IPS DF 4.7 (cell line): ENCODE data around the gene GDA.
"Not testable (repeated sequence)": the region's sequence is repeated elsewhere in the genome, so short reads cannot be mapped to it uniquely, and the experiment has no call there.

Source experiments
- DNase-seq: peaks from one replicate; pipeline ENCODE4 v3.0.0-alpha.2; 2013; ENCODE audit warnings: low spot score; ENCODE audit errors: extremely low read depth

GDA gene

GRCh38 chr9:72205513-72205912 is 56.3 kb downstream of the GDA start:
- no peak for DNase-seq

DNA sequence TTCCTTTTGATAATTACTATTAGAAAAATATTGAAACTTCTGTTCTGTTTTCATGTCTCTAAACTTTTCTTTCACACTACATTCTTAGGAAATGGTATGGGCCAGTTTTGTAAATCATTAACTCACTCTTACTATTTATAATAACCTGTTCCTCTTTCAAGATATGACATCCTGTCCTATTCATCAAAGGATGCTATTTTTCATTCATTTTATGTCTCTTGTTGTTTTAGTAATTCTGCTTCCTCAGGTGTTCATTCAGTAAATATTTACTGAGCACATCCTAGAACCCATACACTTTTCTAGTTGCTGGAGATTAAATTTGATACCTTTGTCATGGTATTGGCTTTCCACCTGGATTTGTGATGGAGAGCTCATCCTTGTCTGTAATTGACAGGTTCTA is 58.0 kb downstream of the GDA start:
- DNase-seq = no peak

DNA sequence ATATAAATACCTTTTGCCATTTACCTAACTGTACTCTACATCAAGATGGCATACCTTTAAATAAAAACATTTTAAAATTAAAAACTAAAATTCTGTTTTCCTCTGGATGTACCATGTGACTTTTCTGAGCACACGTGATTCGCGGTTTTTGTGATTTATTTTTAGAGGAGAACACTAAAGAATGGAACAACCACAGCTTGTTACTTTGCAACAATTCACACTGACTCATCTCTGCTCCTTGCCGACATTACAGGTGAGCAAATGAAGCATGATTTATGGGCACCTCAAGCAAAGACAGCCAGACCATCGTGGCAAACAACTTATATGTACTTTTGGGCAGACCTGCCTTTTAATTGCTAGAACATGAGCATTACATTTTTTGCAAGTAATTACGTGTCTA is 61.3 kb downstream of the GDA start:
- no peak for DNase-seq

DNA sequence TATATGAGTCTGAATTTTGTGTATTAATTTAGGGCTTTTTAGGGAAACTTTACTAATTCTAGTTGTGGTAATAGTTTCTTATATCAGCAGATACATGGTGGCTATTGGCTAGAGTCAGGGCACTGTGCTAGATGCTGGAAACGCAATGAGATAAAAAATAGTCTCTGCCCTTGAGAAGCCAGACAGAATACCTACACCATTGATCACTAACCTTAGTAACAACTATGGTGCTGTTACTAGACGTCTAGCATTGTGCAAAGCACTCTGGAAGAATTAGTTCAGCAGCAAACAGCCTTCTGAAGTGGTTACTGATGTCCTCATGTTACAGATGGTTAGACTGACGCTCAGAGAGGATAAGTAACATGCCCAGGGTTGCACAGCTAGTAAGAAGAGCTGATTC is 61.8 kb downstream of the GDA start:
- no peak for DNase-seq

DNA sequence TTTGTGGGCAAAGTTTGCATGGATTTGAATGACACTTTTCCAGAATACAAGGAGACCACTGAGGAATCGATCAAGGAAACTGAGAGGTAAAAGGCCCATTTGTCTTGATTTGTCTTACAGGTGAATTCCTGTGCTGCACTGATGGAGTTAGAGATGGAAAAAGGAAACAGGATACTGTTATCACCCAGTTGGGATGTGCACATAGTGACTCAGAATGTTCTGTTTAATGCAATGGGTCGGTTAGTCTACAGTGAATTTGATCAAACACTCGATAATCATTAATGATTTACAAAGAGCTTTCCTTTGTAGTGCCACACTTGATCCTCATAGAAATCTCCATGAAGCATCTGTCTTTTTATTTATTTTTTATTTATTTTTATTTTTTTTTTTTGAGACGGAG is 64.7 kb downstream of the GDA start:
- no peak for DNase-seq

DNA sequence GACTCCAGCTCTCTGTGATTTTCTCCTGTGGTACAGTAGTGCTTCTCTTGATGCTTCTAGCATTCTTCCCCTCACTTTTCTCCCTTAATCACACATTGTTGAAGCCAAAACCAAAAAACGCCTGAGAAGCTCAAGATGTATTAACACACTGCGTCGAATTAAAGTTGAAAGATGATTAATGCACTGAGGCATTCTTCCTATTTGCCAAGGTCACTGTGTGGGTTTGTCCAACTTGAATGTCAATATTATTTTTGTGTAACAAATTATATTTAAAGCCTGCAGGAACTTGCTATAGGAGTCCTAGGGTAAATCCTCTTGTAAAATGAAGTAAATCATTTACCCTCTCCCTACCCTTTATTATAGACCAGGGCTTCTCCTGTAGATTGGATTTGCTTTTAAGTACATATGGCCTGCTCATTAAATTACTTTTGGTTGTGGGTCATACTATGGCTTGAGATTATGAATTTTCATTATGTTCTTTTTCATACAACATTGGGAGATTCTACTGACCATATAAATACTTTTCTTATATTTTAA is 68.1 kb downstream of the GDA start:
- no peak for DNase-seq

GRCh38 chr9:72220589-72220988 is 71.3 kb downstream of the GDA start:
- no peak for DNase-seq

DNA sequence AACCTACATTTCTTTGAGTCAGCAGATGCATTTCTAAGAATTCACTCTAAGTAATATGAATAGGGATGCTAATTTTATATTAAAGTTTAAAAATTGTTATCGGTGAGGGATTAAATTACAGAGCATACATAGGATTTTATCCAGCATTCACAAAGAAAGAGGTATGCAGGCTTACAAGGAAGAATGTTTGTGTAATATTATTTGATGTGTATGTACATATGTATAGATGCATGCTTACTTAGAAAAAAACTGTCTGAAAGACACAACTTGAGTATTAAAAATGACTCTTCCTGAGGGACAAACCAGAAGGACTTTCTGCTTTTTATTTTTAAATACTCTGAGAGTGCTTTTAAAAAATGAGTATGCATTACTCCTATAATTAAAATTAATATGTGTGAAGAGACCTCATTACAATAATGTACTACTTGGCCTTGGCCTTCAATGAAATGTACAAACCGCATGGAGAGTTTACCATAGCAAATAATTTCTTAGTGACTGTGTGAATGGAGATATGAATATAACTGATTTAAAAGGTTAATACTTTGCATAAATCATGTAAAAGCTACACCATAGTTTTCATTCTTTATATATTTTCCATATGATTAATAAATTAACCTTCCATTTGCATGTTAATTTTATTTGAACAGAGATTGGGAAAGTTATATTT is 77.0 kb downstream of the GDA start:
- no peak for DNase-seq

DNA sequence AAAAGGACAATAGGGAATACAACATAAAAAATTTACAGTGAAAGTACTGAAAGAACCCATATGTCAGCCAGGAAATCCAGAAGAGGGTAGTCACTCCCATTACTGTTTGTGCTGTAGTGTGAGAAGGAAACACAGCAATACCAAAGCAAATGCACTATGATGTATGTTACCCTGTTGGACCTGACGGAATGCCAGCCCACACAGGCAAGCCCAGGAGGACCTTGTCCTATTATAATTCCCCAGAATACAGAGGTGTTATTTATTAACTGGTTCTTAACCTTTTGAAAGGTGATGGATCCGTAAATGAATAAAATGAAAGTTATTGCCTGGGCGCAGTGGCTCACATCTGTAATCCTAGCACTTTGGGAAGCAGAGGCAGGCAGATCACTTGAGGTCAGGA is 79.0 kb downstream of the GDA start:
- no peak for DNase-seq

DNA sequence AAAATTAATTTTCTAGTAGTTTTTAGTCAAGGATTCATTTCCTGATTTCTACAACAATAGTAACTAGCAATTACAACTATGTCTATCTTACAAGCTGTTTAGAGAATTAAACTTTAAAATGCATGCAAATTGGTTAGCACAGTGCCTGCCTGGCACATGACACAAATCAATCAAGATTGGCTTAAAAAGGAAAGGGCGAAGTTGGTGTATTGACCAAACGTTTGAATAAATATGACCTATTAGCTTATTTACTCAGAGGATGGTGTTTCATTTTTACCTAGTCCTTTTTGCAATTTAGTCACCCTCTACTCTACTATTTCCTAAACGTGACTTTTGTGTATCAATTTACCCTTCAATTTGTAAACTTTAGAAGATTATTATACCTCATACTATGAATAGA is 83.5 kb downstream of the GDA start:
- DNase-seq = no peak

- DNase-seq = no peak
Measured at GRCh38 chr9:72247549-72247948, 98.3 kb downstream of the GDA start.

- no peak for DNase-seq
Measured at GRCh38 chr9:72251589-72251988, 102.3 kb downstream of the GDA start.

GRCh38 chr9:72254901-72255545 is 105.8 kb downstream of the GDA start:
- no peak for DNase-seq

- no peak for DNase-seq
Measured at GRCh38 chr9:72255569-72255968, 106.3 kb downstream of the GDA start.

DNA sequence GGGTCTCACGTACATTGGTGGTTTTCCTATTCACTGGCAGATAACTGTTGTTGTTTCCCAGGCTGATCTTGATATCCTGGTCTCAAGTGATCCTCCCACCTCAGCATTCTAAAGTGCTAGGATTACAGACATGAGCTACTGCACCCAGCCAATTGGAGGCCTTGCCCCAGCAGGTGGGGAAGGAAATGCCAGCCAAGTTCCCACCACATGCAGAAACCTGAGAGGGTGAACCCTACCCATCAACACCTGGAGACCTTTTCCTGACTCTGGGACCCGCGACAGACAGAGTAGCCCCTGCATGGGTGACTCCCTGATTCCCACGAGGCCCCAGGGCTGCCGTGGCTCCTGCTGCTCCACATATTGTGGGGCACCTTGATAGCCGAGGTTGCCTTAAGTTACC is 107.7 kb downstream of the GDA start:
- DNase-seq = no peak

DNA sequence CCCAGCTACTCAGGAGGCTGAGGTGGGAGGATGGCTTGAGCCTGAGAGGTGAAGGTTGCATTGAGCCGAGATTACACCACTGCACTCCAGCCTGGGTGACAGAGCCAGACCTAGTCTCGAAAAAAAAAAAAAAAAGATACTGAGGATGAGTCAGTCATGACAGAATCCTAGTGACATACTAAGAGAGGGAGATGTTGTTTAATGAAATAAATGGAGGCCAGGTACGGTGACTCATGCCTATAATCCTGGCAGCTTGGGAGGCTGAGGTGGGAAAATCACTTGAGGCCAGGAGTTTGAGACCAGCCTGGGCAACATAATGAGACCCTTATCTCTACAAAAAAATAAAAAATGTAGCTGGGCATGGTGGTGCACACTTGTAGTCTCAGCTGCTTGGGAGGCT is 108.6 kb downstream of the GDA start:
- no peak for DNase-seq

- no peak for DNase-seq
Measured at GRCh38 chr9:72262063-72262462, 112.8 kb downstream of the GDA start.

GRCh38 chr9:72263572-72263971 is 114.3 kb downstream of the GDA start:
- no peak for DNase-seq

DNA sequence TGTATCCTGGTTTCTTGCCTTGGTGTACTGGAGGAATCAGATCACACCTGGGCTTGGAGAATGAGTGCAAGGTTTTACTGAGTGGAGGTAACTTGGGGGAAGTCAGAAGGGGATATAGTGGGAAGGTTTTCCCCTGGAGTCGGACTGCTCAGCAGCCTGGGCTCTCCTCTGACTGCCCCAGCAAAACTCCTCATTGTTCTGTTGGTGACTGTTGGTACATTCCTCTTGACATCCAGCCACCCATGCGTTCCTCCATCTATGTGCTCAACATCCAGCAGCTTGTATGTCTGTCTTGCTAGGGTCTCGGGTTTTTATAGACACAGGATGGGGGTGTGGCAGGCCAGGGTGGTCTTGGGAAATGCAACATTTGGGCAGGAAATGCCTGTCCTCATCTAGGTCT is 119.7 kb downstream of the GDA start:
- no peak for DNase-seq

- not testable (repeated sequence) for DNase-seq
Measured at GRCh38 chr9:72270359-72270758, 121.1 kb downstream of the GDA start.

DNA sequence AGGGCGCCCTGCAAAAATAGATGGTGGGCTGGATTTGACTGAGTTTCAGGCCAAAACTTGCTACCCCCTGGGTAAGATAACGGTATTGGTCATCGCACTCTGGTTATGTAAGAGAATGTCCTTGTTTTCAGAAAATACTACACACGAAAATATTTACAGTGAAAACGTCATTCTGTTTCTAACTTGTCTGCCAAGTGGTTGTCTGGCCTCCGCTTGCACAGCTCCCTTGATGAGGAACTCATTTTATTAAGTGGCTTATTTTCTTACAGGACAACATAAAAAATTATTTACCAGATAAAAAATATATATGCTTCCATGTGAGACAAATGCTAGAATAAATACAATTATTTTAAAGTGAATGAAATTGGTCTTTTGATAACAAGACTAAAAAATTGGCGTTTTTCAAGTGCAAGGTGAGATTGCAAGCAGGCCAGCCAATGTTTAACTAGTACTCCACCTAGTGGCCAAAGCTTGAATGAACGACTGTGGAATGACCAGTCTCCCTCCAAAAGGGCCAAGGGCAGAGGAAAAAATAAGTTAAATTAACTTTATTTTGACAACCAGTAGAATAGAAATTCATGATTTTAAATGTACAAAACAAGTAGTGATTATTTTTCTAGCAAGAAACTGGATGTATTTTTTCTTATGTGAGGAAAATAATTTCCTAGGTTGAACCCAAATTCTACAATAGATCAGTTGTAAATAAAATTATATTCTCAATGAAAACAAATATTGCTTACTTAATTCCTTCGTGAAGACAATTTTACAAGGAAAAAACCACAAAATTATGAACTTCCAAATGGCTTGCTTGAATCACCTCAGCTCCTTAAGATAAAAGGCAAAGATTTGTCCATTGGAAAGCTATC is 122.6 kb downstream of the GDA start:
- DNase-seq = peak; percentile 41

DNA sequence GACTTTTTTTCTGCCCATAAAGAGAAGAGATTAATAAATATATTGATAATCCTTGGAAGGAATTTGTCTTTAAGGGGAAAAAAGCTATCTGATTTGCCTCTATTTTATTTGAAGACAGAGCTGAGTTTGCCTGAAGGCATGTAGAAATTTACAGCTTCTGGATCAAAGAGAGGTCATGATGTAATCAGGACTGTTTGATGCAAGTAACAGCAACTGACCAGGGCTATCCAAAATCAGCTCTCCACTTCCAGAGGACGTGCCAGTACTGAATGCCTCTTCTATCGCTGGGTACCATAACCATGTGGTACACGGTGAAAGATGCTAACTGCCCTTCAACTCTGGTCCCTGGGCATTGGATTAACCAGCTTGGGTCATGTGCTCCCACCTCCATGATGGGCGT is 125.2 kb downstream of the GDA start:
- DNase-seq = no peak
